ENCODE results near the gene TMEM182.

Gene TMEM182, protein sequence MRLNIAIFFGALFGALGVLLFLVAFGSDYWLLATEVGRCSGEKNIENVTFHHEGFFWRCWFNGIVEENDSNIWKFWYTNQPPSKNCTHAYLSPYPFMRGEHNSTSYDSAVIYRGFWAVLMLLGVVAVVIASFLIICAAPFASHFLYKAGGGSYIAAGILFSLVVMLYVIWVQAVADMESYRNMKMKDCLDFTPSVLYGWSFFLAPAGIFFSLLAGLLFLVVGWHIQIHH

DNA sequence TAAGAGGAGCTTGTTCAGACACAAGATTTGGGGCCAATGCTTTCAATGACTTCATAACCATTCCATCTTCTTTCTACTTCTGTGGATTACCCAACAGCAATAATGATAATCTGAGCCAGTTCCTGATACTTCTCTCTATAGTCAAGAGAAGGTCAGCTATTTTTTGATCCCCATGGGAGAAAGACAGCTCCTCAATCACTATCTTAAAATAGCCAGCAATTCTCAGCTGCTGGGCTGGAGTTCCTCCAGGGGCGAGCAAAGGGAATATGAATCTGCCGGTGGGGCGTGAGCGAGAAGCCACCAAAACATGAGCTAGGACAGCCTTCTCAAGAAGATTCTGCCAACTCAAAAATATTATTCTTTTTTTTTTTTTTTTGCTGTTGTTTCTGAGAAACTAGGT lies at the start of gene TMEM182:
Gene TMEM182 (plus strand): TSS at position 269 of the 400 bp plus-strand sequence. CDS start 187 bp downstream, outside the sequence.
- DNase-seq (ENCODE audit: low spot score) = no peak

DNA sequence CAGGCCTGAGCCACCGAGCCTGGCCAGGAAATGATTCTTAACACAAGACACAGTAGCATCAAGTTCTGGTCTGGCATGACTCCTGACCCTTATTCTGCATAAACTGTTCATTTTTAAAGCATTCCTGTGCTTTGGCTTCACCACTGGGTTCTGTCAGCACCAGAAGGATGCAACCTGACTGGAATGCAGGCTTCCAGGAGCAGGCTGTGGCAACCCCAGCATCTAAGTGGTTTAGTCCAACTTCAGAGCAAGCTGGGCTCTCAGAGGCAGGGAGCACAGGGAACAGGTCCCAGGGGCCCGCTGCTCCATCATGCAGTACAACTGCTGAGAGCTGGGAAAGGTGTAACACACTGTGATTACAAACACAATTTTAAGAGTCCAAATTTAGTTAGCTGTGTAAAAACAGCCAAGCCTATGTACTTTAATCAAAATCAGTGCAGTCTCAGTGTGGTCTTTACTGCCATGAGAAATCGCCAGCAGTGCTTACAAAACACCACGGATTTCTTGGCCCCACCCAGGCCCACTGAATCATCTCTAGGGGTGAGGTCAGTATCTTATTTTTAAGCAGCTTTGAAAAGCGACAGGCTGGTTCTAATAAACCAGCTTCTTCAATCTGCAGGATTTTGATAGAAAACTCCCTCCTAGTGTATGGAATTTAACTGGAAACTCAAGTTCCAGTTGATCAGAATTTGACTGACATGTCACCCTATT lies 44.4 kb upstream of the TMEM182 start:
- no peak for DNase-seq (ENCODE audit: low spot score)

DNA sequence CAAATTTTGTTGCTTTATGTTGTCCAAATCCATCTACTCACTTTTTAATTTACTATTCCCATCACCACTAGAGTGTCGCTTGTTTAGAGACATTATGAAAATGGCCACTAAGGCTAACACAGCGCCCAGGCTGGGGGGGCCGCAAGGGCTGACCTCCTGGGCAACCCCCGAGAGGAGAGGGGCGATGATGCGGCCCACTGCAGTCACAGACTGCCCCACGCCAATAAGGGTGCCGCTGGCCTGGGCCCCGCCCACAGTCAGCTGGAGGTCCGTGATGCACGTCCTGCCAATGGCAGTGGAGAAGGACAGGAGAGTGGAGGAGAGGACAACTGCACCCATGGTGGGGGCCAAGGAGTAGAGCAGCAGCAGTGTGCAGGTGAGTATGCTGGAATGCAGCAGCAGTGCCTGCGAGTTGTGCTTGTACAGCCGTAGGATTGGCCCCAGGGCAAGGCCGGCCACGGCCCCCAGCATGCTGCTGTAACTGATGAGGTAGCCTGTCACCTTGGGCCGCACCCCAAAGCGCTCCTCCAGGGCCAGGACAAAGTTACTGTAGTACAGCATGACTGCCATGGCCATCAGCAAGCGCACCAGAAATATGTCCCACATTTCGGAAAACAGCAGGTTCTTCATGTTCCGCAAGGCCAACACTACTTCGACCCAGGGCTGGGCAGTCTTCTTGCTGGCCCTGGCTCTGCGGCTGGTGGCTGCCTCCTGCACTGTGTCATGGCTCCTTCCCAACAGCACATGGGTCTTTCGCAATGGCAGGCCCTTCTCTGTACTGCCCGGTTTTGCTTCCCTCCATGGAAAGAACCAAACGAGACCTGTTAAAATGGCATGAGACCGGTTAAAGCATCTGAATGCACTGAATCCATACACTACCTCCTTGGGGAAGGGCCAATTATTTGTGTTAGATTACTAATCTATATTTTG lies 43.2 kb upstream of the TMEM182 start:
- no peak for DNase-seq (ENCODE audit: low spot score)

DNA sequence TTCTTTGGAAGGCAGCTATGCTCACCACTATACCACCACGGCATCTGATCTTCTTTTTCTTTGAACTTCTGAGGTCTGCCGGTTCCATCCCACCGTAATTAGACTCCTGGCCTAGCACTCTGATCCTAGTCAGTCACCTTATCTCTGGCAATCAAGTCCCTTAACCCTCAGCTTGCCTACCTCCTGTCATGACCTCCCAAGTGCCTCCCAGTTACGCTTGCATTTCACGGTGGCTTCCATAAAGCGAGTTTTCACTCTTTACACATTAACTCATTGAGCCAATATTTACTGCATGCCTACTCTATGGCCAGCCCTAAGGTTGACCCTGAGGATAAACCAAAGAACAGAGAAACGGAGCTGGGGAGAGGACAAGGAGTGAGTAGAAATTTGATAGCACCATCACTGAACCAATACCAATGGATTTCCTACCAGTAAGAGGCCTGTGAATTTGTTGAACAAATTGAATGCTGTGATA lies 37.8 kb upstream of the TMEM182 start:
- no peak for DNase-seq (ENCODE audit: low spot score)

DNA sequence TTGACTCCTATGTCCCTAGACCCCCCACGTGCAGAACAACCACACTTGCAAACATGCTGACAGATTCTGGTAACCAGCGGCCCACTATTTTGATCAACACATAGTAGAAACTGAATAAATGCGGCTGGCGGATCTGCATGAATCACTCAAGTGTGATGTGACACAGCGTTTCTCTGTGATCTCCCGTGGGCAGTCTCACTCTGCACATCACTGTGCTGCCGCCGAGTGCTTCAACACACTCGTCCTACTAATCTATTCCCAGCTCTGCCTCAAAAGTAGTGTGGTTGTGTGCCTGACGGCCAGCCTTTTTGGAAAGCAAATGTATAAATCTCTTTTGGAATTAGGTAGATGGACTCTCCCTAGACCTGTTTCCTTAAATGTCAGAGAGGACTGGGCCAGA lies 37.3 kb upstream of the TMEM182 start:
- DNase-seq (ENCODE audit: low spot score) = no peak

DNA sequence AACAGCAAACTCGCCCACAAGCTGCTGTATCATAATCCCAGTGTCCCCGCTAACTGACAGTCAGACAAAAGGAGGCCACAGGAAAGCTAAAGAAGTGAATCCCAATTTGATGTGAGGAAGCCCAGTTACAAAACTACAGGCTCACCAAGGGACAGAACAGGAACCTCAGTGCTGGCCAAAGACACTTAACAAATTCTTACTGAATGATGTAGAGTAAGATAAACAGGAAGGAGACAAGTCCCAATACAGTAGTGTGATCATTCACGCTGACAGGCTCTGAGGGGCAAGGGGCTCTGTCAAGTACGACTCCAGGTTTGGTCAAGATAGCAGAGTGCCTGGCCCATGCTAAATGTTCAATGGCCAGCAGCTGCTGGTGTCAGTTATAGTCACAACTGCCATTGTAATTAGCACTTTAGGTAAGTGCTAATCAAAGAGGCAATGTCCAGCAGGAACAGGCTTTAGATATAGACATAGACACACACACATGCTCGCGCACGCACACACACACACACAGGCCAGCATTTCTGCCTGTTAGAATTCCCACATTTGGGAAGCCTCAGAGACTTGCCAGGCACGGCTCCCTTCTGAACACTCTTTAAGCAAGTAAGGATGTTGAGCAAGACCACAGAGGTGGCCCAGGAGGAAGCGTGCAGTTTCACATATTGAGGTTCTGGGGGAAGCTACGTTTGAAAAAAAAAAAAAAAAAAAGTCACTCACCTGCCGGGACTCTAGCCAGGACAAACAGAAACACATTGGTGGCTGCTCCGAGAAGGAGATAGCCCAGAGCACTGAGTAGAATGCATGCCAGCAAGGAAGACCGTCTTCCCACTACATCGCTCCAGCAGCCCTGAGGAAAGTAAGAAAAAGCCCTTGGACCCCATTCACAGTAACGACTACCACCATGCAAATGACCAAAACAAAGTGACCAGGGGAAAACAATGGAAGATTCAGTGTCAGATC lies 35.4 kb upstream of the TMEM182 start:
- no peak for DNase-seq (ENCODE audit: low spot score)

DNA sequence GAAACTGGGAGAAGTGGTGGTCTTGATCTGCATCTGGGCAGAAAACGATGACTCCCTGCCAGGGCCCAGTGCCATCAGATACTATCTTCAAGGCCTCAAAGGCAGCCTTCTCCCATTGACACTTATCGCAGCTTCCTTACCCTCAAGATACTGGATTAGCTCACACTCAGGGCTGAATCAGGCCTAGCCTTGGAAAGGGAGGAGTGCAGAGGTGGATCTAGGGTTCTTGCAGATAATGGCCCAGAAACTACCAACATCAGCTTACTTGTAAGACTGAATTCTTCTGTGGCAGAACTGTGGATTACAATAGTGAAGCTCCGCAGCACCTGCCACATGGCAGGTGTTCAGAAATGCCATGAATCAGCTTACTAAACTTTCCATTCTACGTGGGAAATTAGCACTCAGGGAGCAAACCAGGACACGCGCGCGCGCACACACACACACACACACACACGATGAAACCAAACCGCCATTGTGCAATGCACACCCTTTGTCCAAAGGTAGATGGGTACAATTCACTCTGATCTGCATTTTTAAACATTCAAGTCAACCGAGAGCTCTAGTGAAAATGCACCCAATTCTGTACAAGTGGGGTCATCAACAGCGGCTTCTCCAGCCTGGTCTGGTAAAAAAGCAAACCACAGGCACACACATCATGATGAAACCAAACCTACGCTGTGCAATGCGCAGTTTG lies 26.3 kb upstream of the TMEM182 start:
- DNase-seq (ENCODE audit: low spot score) = no peak

DNA sequence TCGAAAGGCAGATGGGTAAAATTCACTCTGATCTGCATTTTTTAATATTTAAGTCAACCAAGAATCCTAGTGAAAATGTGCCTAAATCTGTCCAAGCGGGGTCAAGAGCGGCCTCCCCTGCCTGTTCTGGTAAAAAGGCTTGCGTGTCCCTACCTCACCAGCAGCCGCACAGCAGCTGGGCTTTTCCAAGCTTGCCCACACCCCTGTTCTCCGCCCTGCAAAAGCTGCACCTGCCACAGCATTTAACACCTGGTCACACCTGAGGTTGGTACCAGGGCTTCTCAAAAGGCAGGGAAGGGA lies 25.8 kb upstream of the TMEM182 start:
- no peak for DNase-seq (ENCODE audit: low spot score)

DNA sequence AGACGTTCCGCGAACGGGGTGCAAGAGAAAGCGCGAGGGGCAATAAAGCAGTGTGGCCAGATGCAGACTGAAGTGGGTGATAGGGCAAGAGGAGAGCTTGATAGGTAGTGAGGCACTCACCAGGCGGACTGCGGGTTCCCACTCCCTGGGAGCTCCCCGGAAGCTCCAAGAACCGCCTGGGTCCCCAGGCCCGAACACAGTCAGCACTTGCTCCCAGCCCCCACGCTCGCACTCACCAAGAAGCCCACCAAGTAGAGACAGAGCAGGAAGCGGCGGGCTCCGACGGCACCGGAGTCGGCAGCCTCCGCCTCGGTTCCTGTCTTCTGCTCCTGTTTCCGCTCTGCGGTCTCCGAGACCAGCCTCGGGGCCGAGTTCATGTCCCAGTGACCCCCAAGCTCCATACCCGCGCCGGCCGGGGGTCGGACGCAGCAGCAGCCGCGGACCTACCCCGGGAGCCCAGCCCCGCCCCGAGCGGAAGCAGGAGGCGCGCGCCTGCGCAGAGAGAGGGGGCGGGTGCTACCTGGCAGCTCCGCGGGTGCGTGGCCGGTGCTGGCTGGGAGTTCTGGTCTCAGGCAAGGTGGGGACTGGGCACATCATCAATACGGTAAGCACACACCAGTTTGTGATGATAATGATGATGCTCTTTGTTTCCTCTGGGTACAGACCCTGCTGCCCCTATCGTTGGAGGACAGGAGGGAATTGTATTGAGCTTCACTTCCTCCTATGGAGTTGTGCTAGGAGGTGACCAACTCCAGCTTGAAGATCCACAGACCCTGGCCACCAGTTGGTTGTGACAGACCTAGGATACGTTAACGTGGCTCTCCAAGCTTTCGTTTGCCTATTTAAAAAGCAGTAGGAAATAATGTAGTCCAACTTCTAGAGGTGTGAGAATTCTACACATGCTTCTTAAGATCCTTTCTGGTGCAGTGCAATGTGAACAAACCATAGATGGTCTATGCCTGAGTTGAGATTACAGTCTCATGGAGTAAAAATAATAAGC lies 25.1 kb upstream of the TMEM182 start:
- DNase-seq (ENCODE audit: low spot score) = peak; percentile 89

DNA sequence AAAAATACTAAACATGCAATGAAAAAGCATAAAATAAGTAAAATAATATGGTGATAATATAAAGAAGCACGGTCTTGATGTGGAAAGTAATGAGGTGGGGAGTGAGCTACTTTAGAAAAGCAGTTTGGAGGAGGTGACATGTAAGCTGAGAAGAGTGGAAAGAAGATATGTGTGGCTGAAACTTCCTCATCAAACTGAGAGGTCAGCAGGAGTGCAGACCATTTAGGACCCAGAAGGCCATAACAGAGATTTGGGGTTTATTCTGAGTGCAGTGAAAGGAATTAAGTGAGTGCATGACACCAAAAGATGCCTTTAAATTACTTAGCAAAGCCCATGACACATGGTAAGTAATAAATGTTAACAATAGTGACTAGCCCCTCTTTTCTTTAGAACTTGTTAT lies 24.4 kb upstream of the TMEM182 start:
- no peak for DNase-seq (ENCODE audit: low spot score)

DNA sequence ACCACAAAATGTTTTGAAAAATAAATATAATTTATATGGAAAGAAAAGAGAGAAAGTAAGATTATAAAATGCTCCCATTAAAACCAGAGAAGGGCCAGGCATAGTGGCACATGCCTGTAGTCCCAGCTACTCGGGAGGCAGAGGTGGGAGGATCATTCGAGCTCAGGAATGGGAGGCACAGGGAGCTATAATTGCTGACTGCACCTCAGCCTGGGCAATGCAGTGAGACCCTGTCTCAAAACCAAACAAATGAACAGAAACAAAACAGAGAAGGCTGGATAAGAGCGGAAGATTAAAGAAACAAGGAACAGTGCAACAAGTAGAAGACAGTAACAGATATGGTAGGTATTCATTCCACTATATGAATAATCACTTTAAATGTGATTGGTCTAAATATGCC lies 18.6 kb upstream of the TMEM182 start:
- DNase-seq (ENCODE audit: low spot score) = no peak

DNA sequence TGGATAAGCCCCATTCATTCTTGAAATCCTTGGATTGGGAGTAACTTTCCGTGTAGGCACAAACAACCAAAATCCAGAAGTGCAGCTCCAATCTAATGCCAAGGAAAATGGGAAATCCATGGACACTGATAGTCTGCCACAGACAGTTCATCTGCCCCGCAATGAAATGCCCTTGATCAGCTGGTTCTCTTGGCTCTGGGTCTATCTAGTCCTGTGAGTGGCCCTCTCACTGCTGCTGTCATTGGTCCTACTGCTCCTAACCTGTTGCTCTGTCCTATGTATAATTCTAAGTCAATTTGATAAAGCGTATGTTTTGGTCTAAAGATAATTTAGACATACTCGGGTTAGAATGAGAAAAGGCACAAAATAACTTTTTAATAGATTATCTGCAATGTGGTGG lies 13.7 kb upstream of the TMEM182 start:
- no peak for DNase-seq (ENCODE audit: low spot score)

DNA sequence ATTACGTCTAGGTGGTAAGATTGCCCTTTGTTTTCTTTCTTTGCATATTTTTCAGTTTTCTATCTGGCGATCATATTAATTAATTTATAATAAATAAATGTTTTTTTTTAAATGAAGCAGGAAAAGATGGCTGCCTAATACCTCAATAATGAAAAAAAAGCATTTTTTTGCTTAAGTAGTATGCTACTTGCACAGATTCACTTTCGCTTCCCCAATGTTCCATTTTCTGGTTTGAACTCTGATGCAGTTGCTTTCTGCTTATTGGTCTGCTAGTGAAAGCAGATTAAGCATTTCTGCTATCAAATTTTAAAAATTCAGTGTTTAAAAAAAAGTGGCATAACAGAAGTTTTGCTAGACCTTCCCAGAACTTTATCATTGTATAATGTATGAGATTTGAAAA lies 11.9 kb upstream of the TMEM182 start:
- DNase-seq (ENCODE audit: low spot score) = no peak

DNA sequence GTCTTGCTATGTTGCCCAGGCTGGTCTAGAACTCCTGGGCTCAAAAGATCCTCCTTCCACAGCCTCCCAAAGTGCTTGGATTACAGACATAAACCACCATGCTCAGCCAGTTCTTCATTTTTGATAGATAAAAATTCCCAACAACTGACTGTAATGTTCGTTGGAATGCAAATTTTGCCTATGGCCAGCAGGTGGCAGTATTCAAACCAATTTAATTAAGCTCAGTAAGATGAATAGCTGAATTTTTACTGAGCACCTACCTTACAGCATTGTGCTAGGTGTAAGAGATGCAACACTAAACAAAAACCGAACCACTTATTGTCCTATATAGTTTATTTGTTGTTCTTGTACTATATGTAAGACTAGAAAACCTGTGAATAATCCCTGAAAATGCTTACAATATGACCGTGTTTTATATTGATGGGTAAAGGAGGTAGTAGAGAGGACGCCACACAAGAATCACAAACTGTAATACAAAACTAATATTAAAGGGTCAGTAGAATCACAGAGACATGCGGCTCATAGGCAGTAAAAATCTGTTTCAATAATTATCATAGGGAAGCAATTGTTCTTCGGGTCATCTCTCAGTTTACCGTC lies 8.2 kb upstream of the TMEM182 start:
- no peak for DNase-seq (ENCODE audit: low spot score)

DNA sequence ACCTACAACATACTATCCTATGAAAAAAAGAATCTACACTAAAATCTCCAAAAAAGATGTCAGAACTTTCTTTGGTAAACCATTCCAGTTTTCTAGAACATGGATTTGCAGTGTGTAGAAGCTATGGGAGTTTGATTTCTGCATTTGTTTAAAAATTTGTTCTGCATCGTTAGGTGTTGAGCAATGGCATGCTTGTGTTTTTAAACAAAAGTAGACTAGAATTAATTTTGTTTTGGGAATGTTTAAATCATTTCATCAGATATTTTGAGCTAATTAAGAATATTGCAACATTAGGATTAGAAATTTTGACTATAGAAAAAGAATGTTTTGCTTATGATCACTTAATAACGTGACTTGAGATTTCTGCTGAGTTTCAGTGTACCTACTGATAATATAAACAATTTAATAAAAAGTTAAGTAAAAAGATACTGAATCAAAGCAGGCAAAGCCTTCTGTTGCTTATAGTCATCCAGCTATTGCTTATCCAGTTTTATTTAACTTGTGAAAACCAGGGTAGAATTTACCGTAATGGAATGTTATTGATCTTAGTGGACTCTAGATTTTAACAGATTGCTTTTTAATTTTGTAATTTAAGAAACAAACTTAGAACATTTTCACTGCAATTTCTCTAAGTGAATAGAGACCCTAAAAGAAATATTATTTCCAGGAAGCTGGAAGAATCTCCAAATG lies 7.2 kb upstream of the TMEM182 start:
- no peak for DNase-seq (ENCODE audit: low spot score)

DNA sequence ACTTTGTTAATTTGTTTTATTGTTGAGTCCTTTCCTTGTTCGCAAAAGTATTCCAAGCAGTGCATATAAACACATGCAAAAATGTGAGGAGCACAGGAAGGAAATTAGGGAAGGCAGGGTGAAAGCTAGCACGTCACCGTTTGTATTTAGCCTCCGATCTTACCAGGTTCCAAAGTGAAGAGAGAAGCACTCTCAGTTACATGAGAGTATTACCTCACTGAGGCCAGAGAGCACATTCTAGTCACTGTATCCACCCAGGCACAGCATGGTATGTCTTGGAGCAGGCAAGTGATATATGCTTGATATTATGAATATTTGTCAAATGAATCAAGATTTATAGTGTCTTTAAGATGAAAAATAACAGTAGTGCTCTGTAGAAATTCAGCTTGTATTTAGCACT lies 6.5 kb upstream of the TMEM182 start:
- no peak for DNase-seq (ENCODE audit: low spot score)

DNA sequence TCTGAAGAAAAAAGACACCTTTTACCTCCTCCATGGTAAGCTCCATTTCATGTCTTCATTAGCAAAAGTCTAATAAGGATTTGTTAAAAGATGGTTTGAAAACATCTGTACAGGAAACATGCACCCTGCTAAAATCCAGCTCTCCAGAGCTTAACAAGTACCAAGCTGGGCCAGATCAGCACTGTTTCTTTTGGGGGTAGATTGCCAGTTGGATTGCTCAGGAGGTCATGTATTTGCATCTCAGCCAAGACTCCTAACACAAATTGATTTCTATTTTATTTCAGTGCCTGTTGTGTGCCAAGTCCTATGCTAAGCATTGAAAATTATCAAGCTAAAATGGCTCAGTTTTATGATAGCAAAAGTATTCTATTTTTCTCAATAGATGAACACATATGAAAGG lies 3.4 kb upstream of the TMEM182 start:
- DNase-seq (ENCODE audit: low spot score) = no peak

DNA sequence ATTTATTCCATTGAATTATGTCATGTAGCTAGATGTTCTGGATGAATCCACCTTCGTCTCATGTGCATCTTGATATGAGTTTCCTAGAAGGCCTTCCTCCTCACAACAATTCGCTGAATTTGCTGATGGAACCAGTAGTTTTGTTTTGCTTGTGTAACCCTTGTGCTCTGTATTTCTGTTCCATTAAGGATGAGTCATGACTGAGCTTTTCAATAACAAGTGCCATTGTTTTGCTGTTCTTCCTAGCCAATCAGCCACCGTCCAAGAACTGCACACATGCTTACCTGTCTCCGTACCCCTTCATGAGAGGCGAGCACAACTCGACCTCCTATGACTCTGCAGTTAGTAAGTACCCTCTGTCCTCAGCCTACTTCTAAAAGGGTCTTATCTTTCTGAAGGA lies 2.3 kb downstream of the TMEM182 start:
- no peak for DNase-seq (ENCODE audit: low spot score)

DNA sequence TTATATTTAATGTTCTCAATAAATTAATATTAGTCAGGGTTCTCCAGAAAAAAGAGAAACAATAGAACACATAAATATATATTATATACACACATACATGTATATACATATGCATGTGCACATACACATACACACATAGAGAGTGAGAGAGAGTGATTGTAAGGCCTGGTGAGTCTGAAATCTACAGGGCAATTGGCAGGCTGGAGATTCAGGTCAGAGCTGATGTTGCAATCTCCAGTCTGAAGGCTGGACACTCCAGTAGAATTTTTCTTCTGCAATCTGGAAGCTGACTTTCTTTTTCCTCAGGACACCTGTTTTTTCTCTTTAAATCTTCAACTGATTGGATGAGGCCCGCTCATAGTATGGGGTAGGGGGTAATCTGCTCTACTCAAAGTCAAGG lies 3.2 kb downstream of the TMEM182 start:
- DNase-seq (ENCODE audit: low spot score) = no peak
